ENCODE results near the gene SLC2A9. TPM values are rescaled to one million over a fixed set of nuclear protein-coding genes. Genes with fewer than 3 reads are reported as not detected.

The SLC2A9 gene
- total and polyA plus RNA-seq, 2 of the 13 experiments (the other 11 are each of a cell fraction or from before 2014, with no cell fraction given), result 36.2 to 42.3 TPM

DNA sequence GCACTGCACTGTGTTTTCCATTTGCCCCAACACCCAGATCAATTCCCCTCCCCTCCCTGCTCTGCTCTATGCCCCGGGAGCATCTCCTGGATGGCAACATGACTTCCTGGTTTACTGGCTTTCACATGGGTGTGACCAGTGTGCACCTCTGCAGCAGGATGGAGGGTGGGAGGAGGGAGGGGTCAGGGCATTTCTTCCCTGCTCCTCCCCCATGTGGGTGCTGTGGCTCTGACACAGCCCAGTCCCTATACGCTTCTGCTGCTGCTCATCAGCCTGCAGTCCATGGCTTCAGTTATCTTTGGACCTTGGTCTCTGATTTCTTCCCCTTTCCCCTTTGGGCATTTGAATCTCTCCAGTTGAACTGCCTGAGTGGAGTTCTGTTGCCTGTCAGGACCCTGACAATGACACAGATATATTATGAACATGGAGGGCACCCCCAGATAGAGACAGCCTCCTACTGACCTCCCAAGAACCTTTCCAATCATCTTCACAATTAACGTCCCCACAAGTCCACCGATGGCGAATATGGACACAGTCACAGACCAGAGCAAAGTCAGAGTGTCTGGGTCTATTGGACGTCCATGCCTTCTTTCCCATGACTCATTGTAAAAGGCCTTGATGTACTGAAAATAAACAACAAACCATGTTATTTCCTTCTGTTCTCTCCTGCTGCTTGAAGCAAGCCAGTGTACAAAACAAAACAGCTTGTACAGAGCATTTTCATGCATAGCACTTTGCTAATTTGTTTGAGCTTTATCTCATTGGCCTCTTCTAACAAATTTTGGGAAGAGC, 24.8 kb downstream of the SLC2A9 start (continued):
- TF ChIP-seq, protein P1, sequence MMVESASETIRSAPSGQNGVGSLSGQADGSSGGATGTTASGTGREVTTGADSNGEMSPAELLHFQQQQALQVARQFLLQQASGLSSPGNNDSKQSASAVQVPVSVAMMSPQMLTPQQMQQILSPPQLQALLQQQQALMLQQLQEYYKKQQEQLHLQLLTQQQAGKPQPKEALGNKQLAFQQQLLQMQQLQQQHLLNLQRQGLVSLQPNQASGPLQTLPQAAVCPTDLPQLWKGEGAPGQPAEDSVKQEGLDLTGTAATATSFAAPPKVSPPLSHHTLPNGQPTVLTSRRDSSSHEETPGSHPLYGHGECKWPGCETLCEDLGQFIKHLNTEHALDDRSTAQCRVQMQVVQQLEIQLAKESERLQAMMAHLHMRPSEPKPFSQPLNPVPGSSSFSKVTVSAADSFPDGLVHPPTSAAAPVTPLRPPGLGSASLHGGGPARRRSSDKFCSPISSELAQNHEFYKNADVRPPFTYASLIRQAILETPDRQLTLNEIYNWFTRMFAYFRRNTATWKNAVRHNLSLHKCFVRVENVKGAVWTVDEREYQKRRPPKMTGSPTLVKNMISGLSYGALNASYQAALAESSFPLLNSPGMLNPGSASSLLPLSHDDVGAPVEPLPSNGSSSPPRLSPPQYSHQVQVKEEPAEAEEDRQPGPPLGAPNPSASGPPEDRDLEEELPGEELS (CRISPR knock-in tag; IDR thresholded peaks at IDR 0.05), result no peak
- TF ChIP-seq ZNF75D (CRISPR knock-in tag; IDR thresholded peaks at IDR 0.05; ENCODE audit: borderline replicate concordance) (no peak), ZBTB7B (CRISPR knock-in tag; IDR thresholded peaks at IDR 0.05) (no peak), THYN1 (CRISPR knock-in tag; IDR thresholded peaks at IDR 0.05; ENCODE audit: borderline replicate concordance, low read depth) (no peak), ELF1 (CRISPR knock-in tag; IDR thresholded peaks at IDR 0.05) (0 out of 2 replicates have a peak, but pooled peaks have one; percentile 35), ZBTB3 (CRISPR knock-in tag; IDR thresholded peaks at IDR 0.05; ENCODE audit: borderline replicate concordance, low read depth) (no peak), SMAD3 (CRISPR knock-in tag; IDR thresholded peaks at IDR 0.05) (no peak), MLLT10 (CRISPR knock-in tag; IDR thresholded peaks at IDR 0.05) (no peak), ZNF20 (CRISPR knock-in tag; IDR thresholded peaks at IDR 0.05) (no peak), CCAR2 (optimal IDR thresholded peaks at IDR 0.05; ENCODE audit: low read depth, low read length) (no peak), STAG1 (CRISPR knock-in tag; IDR thresholded peaks at IDR 0.05) (no peak), ZNF451 (CRISPR knock-in tag; IDR thresholded peaks at IDR 0.05) (no peak), EHMT2 (IDR thresholded peaks at IDR 0.05; ENCODE audit: borderline replicate concordance, low read depth, low read length) (no peak), FOXP1 (IDR thresholded peaks at IDR 0.05) (no peak), FOXP1 (CRISPR knock-in tag; IDR thresholded peaks at IDR 0.05) (no peak; the same call in 1 of the 2 replicates), MAF1 (CRISPR knock-in tag; IDR thresholded peaks at IDR 0.05; ENCODE audit: borderline replicate concordance) (no peak), HNF4A (CRISPR knock-in tag; IDR thresholded peaks at IDR 0.05) (peak; percentile 55), ELF3 (CRISPR knock-in tag; IDR thresholded peaks at IDR 0.05) (peak; percentile 58; the same call in 1 of the 2 replicates), GATA4 (IDR thresholded peaks at IDR 0.05; ENCODE audit: borderline replicate concordance, low read depth) (no peak), SRF (IDR thresholded peaks at IDR 0.05; ENCODE audit: low read depth, low read length) (no peak), ZNF543 (CRISPR knock-in tag; IDR thresholded peaks at IDR 0.05) (no peak), SAFB2 (CRISPR knock-in tag; IDR thresholded peaks at IDR 0.05; ENCODE audit: borderline replicate concordance, low read depth) (no peak), ZNF326 (CRISPR knock-in tag; IDR thresholded peaks at IDR 0.05; ENCODE audit: borderline replicate concordance) (no peak)
- TF ChIP-seq, protein P2, sequence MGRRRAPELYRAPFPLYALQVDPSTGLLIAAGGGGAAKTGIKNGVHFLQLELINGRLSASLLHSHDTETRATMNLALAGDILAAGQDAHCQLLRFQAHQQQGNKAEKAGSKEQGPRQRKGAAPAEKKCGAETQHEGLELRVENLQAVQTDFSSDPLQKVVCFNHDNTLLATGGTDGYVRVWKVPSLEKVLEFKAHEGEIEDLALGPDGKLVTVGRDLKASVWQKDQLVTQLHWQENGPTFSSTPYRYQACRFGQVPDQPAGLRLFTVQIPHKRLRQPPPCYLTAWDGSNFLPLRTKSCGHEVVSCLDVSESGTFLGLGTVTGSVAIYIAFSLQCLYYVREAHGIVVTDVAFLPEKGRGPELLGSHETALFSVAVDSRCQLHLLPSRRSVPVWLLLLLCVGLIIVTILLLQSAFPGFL (CRISPR knock-in tag; IDR thresholded peaks at IDR 0.05), result no peak
- TF ChIP-seq, protein P3, sequence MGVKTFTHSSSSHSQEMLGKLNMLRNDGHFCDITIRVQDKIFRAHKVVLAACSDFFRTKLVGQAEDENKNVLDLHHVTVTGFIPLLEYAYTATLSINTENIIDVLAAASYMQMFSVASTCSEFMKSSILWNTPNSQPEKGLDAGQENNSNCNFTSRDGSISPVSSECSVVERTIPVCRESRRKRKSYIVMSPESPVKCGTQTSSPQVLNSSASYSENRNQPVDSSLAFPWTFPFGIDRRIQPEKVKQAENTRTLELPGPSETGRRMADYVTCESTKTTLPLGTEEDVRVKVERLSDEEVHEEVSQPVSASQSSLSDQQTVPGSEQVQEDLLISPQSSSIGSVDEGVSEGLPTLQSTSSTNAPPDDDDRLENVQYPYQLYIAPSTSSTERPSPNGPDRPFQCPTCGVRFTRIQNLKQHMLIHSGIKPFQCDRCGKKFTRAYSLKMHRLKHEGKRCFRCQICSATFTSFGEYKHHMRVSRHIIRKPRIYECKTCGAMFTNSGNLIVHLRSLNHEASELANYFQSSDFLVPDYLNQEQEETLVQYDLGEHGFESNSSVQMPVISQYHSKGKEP (CRISPR knock-in tag; IDR thresholded peaks at IDR 0.05), result no peak
- TF ChIP-seq, protein P4, sequence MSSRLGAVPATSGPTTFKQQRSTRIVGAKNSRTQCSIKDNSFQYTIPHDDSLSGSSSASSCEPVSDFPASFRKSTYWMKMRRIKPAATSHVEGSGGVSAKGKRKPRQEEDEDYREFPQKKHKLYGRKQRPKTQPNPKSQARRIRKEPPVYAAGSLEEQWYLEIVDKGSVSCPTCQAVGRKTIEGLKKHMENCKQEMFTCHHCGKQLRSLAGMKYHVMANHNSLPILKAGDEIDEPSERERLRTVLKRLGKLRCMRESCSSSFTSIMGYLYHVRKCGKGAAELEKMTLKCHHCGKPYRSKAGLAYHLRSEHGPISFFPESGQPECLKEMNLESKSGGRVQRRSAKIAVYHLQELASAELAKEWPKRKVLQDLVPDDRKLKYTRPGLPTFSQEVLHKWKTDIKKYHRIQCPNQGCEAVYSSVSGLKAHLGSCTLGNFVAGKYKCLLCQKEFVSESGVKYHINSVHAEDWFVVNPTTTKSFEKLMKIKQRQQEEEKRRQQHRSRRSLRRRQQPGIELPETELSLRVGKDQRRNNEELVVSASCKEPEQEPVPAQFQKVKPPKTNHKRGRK (CRISPR knock-in tag; IDR thresholded peaks at IDR 0.05), result no peak

Data from HepG2 (cell line).